ENCODE results near the gene KCNH3. TPM values are rescaled to one million over a fixed set of nuclear protein-coding genes. Genes with fewer than 3 reads are reported as not detected.
"Not testable (repeated sequence)": the region's sequence is repeated elsewhere in the genome, so short reads cannot be mapped to it uniquely, and the experiment has no call there.

KCNH3 gene
- total RNA-seq, 1 donor from 2014 or later = 0.12 TPM

DNA sequence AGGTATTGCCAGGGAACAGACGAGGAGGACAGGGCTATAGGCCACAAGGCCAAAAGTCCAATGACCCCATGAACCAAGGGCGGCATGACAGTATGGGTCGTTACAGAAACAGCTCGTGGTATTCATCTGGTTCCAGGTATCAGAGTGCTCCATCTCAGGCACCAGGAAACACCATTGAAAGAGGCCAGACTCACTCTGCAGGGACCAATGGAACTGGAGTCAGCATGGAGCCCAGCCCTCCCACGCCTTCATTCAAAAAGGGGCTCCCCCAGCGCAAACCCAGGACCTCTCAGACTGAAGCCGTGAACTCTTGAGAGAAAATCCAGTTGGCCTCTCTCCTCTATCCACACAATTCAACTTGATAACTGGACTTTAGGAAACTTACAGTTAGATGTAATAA, 12.9 kb upstream of the KCNH3 start:
- TF ChIP-seq, protein P1, sequence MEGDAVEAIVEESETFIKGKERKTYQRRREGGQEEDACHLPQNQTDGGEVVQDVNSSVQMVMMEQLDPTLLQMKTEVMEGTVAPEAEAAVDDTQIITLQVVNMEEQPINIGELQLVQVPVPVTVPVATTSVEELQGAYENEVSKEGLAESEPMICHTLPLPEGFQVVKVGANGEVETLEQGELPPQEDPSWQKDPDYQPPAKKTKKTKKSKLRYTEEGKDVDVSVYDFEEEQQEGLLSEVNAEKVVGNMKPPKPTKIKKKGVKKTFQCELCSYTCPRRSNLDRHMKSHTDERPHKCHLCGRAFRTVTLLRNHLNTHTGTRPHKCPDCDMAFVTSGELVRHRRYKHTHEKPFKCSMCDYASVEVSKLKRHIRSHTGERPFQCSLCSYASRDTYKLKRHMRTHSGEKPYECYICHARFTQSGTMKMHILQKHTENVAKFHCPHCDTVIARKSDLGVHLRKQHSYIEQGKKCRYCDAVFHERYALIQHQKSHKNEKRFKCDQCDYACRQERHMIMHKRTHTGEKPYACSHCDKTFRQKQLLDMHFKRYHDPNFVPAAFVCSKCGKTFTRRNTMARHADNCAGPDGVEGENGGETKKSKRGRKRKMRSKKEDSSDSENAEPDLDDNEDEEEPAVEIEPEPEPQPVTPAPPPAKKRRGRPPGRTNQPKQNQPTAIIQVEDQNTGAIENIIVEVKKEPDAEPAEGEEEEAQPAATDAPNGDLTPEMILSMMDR (conservative IDR thresholded peaks at IDR 0.05; ENCODE audit: low read depth, low read length) = no peak
- no peak overlapping the region for H3K4me3 ChIP-seq (ENCODE audit: low read depth, low read length)
- DNase-seq (ENCODE audit: low read depth) = no peak

DNA sequence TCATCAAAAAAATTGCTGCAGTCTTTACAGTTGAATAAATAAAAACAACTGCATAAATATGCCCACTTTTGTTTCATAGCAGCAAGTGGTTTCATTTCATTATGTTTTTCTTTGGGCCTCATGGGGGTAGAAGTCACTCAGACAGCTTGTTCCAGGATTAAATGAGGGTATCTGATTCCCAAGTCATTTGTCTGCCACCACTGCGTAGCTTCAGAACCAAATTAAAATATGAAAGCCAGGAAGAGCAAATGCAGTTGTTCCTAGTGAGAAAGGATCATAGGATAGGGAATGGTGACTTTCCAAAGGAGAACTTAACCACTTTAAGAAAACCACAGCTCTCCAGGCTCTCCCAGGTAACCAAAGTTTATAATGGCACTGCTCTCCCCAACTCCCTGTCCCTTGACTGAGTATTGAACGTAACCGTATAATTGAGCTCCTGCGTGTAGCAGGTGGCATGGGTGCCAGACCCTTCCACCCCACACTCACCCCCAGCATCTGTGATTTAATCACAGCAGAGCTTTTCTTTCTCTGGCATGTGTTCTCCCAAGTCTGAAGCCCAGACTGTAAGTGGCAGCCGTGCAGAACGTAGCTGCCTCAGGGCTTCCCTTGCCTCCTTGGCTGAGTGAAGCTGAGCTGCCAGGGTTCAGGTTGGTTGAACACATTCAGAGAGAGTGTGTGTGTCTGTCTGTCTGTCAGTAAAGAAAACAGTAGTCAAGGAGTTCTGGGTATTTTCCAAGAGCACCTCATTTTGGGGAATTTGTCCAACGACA, 11.3 kb upstream of the KCNH3 start:
- TF ChIP-seq, protein P1 (conservative IDR thresholded peaks at IDR 0.05; ENCODE audit: low read depth, low read length) = no peak
- DNase-seq (ENCODE audit: low read depth) = peak; percentile 41
- H3K4me3 ChIP-seq (ENCODE audit: low read depth, low read length) = no peak overlapping the region

DNA sequence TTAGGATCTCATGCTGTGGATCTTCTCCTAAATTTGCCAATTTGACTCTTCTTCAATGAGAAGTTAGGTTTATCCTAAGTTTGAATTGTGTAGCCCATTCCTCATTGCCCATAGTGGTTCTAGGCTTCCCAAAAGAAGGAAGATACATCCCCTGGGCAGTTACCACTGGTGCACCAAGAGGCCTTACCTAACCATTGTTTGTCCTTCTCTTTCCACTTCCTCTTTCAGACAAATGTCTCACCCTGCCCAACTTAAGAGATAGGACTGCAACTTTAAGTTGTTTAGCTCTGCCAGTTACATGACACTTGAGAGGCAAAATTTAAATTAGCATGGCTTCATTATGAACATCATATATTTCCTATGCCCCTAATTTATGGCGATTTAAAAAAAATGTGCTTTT, 9.4 kb upstream of the KCNH3 start:
- no peak overlapping the region for H3K4me3 ChIP-seq (ENCODE audit: low read depth, low read length)
- TF ChIP-seq, protein P1 (conservative IDR thresholded peaks at IDR 0.05; ENCODE audit: low read depth, low read length) = no peak
- DNase-seq (ENCODE audit: low read depth) = no peak

DNA sequence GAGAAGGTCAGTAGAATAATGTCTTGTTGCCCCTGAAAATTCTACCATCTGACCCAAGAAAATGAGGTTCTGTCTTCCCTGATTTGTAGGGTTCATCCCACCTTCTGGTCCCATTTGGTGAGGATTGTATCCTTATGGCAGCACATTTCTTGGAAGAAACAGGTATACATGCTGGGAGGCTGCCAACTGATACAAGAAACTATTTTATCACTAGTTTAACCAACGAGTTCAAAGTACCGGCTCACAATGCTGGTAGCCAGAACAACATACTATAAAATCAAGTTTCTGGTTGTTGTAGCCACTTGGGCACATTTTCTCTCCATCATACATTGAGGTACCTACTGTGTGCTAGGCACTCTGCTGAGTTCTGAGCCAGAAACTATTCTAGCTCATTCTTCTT, 7.1 kb upstream of the KCNH3 start:
- no peak for DNase-seq (ENCODE audit: low read depth)
- TF ChIP-seq, protein P1 (conservative IDR thresholded peaks at IDR 0.05; ENCODE audit: low read depth, low read length) = no peak
- no peak overlapping the region for H3K4me3 ChIP-seq (ENCODE audit: low read depth, low read length)

DNA sequence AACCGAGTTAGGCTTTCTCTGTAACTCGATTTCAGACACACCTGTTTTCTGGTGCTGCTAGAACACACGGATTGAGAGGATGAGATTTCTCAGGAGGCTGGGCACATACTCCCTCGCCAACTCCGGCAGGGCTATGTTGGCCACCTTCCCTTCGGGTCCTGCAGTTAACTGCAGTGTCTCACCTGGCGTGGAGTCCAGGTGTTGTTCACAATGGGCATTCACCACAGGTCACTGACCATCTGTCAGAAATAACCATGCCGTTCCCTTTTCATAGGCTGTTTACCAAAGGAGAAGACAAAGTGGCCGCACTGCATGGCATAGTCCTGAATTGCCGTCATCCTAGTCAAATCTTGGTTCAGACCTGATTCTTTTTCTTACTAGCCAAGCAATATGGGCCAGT, 5.5 kb upstream of the KCNH3 start:
- TF ChIP-seq, protein P1 (conservative IDR thresholded peaks at IDR 0.05; ENCODE audit: low read depth, low read length) = no peak
- no peak overlapping the region for H3K4me3 ChIP-seq (ENCODE audit: low read depth, low read length)
- DNase-seq (ENCODE audit: low read depth) = no peak

DNA sequence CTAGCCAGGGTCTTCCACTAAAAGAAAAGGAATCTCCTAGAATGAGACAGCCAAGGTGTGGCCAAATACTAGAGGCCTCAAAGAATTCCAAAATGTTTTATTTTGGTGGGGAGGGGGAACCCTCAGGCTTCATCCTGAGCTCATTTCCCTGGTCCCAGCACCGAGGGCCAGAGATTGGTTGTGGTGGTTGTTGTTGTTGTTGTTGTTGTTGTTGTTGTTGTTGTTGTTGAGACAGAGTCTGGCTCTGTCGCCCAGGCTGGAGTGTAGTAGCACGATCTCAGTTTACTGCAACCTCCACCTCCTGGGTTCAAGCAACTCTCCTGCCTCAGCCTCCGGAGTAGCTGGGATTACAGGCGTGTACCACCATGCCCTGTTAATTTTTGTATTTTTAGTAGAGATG, 4.7 kb upstream of the KCNH3 start:
- not testable (repeated sequence) for DNase-seq (ENCODE audit: low read depth); H3K4me3 ChIP-seq (ENCODE audit: low read depth, low read length)

DNA sequence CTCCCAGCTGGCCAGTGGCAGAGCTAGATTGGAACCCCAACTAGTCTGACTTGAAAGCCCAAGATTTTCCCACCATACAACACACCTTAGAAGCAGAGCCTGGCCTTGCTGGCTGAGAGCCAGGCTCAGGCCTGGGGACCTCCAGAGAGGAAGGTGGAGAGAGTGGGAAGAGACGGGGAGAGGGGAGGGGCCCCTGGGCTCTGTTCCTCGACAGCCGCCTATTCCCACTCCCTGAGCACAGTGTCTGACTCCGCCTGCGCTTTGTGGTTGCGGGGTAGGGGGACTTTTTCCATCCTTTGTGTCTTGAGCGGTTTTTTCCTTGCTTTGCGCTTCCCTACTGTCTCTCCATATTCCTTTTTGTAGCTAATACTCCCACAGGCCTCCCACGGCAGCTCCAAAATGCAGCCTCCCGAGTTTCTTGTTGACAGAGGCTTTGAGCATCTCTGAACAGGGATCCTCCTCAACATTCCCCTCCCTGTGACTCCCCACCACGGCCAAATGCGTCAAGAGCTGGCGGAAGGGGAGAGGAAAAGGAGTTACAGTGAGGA, 4.0 kb upstream of the KCNH3 start:
- DNase-seq (ENCODE audit: low read depth) = no peak
- TF ChIP-seq, protein P1 (conservative IDR thresholded peaks at IDR 0.05; ENCODE audit: low read depth, low read length) = no peak
- no peak overlapping the region for H3K4me3 ChIP-seq (ENCODE audit: low read depth, low read length)

Measured in epithelial cell of proximal tubule (primary cell).